ENCODE results near the gene DHCR7. TPM values are rescaled to one million over a fixed set of nuclear protein-coding genes. Genes with fewer than 3 reads are reported as not detected.

Gene DHCR7
- total RNA-seq, 4 donors from 2014 or later: 8.3 to 32.0 (median 23.7) TPM

DNA sequence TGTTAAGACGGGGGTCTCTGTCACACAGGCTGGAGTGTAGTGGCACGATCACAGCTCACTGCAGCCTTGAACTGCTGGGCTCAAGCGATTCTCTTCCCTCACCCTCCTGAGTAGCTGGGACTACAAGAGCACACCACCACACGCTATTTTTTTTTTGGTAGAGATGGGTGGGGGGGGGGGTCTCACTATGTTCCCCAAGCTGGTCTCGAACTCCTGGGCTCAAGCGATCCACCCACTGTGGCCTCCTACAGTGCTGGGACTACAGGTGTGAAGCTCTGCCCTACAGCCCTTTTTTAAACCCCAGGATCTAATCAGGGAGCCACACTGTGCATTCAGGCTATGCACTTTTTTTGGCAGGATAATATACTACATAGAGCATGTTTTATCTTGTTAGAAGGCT, 1.4 kb upstream of the DHCR7 start:
- no peak for TF ChIP-seq POLR2A (IDR thresholded peaks at IDR 0.05)
- TF ChIP-seq, protein P1, sequence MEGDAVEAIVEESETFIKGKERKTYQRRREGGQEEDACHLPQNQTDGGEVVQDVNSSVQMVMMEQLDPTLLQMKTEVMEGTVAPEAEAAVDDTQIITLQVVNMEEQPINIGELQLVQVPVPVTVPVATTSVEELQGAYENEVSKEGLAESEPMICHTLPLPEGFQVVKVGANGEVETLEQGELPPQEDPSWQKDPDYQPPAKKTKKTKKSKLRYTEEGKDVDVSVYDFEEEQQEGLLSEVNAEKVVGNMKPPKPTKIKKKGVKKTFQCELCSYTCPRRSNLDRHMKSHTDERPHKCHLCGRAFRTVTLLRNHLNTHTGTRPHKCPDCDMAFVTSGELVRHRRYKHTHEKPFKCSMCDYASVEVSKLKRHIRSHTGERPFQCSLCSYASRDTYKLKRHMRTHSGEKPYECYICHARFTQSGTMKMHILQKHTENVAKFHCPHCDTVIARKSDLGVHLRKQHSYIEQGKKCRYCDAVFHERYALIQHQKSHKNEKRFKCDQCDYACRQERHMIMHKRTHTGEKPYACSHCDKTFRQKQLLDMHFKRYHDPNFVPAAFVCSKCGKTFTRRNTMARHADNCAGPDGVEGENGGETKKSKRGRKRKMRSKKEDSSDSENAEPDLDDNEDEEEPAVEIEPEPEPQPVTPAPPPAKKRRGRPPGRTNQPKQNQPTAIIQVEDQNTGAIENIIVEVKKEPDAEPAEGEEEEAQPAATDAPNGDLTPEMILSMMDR (IDR thresholded peaks at IDR 0.05): no peak
- Histone ChIP-seq H3K27ac (peak overlapping the region in 1 of 3 donors; percentile 71), H3K9me3 (no peaks in the 10 kb centered on the region), H3K4me1 (peaks cover 22 to 35% of the 10 kb centered on the region in 2 donors), H3K27me3 (no peaks in the 10 kb centered on the region), H3K4me3 (replicated peaks in 1 of 3) (peak overlapping the region in 1 of 3 donors; percentile 66), H3K36me3 (no peaks in the 10 kb centered on the region)
- intact Hi-C loops (cut with DNase I): no loop called here
- DNase-seq: no peak
- 61 to 68% methylated on average over 6 of the region's 6 CpGs for WGBS, 2 donors

DNA sequence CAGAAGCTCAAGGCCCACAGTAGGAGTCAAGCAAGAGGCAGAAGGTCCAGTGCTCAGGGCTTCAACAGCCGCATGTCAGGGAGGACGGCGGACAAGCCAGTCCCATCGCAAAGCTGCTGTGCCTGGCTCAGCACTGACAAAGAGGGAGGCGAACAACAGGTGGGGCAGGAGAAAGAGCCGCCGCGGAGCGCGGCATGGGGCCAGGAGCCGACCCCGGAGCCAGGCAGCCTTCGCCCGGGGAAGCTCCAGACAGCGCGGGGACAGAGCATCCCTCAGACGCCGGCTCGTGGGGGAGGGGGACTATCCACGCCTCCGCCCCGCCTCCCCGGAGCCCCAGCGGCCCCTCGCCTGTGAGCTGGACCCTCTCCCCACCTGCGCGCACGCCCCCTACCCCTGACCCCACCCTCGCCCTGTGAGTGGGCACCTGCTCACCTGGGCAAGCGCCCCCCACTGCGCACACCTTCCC, 369 bp downstream of the DHCR7 start:
- WGBS, 2 donors: 9 to 11% methylated on average over 6 to 11 of the region's 31 CpGs
- intact Hi-C loops (cut with DNase I): no loop called here
- no peaks in the 10 kb centered on the region for H3K9me3 ChIP-seq
- peak; percentile 33 to 50 for DNase-seq
- H3K4me1 ChIP-seq: peaks cover 12 to 24% of the 10 kb centered on the region in 2 donors
- no peaks in the 10 kb centered on the region for H3K27me3 ChIP-seq
- TF ChIP-seq, protein P1 (IDR thresholded peaks at IDR 0.05): no peak
- H3K27ac ChIP-seq: peak overlapping the region in 2 of 3 donors; percentile 47 to 71
- H3K4me3 ChIP-seq (replicated peaks in 1 of 3): peak overlapping the region; percentile 27 to 66 (median 59)
- no peaks in the 10 kb centered on the region for H3K36me3 ChIP-seq

DNA sequence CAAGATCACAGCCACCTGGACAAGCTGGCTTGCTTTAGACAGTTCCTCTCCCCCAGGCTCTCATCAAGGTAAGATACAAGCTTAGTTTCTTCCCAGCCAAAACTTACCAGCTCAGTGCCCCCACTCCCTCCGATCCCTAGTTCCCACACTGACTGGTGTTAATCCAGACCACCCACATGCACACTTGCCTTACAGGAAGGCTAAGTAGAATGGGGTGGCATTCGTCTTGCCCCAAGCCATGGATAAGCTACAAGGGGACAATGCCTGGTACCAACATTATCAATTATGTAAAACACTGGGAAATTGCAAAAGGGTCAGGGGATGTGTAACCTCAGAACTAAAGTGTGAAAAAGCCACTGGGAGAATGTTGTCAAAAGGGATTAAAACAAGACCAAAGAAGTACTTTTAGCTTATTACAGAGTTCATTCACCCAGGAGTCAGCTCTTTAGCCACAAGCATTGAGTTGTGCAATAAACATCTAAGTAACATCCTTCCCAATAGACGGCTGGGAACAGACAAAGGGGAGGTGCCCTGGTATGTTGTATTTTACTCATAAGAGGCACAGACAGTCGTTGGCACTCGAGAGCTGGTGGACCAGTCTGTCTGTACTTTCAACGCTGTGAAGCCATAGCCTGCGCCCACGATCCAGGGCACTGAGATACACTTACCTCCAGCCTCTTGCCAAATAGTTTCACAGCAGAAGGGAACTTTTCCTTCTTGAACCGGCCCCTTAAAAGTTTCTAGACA, 1.1 kb downstream of the DHCR7 start:
- no peaks in the 10 kb centered on the region for H3K27me3 ChIP-seq
- H3K36me3 ChIP-seq: peaks cover 0 to 2% of the 10 kb centered on the region in 2 donors
- peak overlapping the region in 1 of 3 donors; percentile 66 for H3K4me3 ChIP-seq (replicated peaks in 1 of 3)
- H3K27ac ChIP-seq: peak overlapping the region in 2 of 3 donors; percentile 47 to 71
- peak; percentile 23 to 39 for DNase-seq
- H3K9me3 ChIP-seq: no peaks in the 10 kb centered on the region
- peaks cover 12 to 24% of the 10 kb centered on the region in 2 donors for H3K4me1 ChIP-seq
- no peak for TF ChIP-seq POLR2A (IDR thresholded peaks at IDR 0.05)
- TF ChIP-seq, protein P1 (IDR thresholded peaks at IDR 0.05): no peak
- intact Hi-C loops (cut with DNase I): no loop called here
- WGBS, 2 donors: 41 to 47% methylated on average over 9 of the region's 9 CpGs

DNA sequence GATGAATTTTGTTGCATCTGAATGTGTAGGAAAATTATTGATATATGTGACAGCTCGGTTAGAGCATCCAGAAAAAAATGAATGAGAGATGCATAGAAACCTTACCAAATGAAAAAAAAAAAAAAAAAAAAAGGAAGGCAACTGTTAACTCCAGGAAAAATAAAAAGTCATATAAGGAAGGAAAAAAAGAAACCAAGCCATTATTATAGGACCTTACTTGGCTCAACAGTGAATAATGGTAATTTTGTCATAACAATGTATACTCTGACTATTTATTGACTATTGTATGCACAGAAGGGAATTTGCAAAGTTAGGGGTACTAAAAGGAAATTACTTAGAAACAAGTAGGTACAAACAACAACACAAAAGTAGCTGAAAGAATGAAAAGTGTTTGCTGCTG, 2.0 kb downstream of the DHCR7 start:
- TF ChIP-seq POLR2A (IDR thresholded peaks at IDR 0.05): no peak

DNA sequence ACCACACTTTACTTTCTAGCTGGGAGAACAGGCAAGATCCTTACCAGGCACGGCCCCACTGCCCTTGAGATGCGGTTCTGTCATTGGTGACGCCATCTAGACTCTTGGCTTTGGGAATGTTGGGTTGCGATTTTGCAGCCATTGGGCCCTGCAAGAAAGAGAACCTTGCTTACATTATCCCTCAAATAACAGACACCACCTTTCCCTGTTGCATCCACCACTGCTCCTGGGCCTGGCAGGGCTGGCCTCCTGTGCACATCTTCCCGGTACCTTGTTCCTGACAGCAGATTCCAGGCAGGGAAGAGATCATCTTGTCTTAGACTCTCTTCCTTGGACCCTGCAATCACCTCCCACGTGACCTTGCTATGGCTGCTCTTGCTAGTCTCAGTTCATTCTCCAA, 3.4 kb downstream of the DHCR7 start:
- Histone ChIP-seq H3K27me3 (no peaks in the 10 kb centered on the region), H3K27ac (no peak overlapping the region), H3K4me1 (peaks cover 12 to 16% of the 10 kb centered on the region in 2 donors), H3K4me3 (replicated peaks in 1 of 3) (no peak overlapping the region), H3K36me3 (peaks cover 2 to 13% of the 10 kb centered on the region in 2 donors), H3K9me3 (no peaks in the 10 kb centered on the region)
- DNase-seq: no peak
- no peak for TF ChIP-seq POLR2A (IDR thresholded peaks at IDR 0.05)
- TF ChIP-seq, protein P1 (IDR thresholded peaks at IDR 0.05): no peak
- intact Hi-C loops (cut with DNase I): no loop called here
- 96 to 98% methylated on average over 6 of the region's 6 CpGs for WGBS, 2 donors

More for the DNA sequence above, 2.0 kb downstream of the DHCR7 start:
- Histone ChIP-seq H3K4me3 (replicated peaks in 1 of 3) (no peak overlapping the region), H3K36me3 (peaks cover 2 to 7% of the 10 kb centered on the region in 2 donors), H3K27ac (no peak overlapping the region), H3K4me1 (peaks cover 12 to 17% of the 10 kb centered on the region in 2 donors), H3K27me3 (no peaks in the 10 kb centered on the region), H3K9me3 (no peaks in the 10 kb centered on the region)
- intact Hi-C loops (cut with DNase I): no loop called here
- no peak for DNase-seq
- WGBS, 2 donors: 77 to 93% methylated on average over 1 of the region's 1 CpG
